Ascending aorta (tissue), 2 donors: ENCODE data around the gene AIM2. TPM values are rescaled to one million over a fixed set of nuclear protein-coding genes. Genes with fewer than 3 reads are reported as not detected.

Experiments used
- DNase-seq, 2 donors: peaks; one replicate each; pipeline ENCODE4 v3.0.0-alpha.2; 2019; ENCODE audit warnings: low spot score in 2 of 2
- H3K27ac ChIP-seq, 2 donors: fragments of 200-600 bp; sonication (generic); one replicate each; pipeline ENCODE4 v1.5.1; 2016 to 2017; ENCODE audit warnings: mild to moderate bottlenecking in 1 of 2
- H3K27me3 ChIP-seq: fragments of 200-600 bp; sonication (generic); one replicate; pipeline ENCODE4 v1.5.1; 2017
- H3K36me3 ChIP-seq, 2 donors: fragments of 200-600 bp; sonication (generic); one replicate each; pipeline ENCODE4 v1.5.1; 2016
- H3K4me1 ChIP-seq, 2 donors: fragments of 200-600 bp; sonication (generic); one replicate each; pipeline ENCODE4 v1.5.1; 2016 to 2017; ENCODE audit warnings: mild to moderate bottlenecking in 1 of 2
- H3K4me3 ChIP-seq, 2 donors: fragments of 200-600 bp; sonication (generic); one replicate each; pipeline ENCODE4 v1.5.1; 2016 to 2017; ENCODE audit warnings: mild to moderate bottlenecking in 1 of 2
- H3K9me3 ChIP-seq, 2 donors: fragments of 200-600 bp; sonication (generic); one replicate each; pipeline ENCODE4 v1.5.1; 2016
- intact Hi-C: fragments of 100-400 bp; cut with DNase I; formaldehyde crosslinking; loops from one replicate; pipeline ENCODE4 v1.15.1; 2023
- total RNA-seq: library from RNA; depleted of rRNA; stranded (reverse); fragments of >200 nt; gene quantifications from one replicate; pipeline ENCODE4 v1.1.0, GENCODE V29; 2016
- TF ChIP-seq, protein P1 (sequence below), 3 experiments: fragments of 200-600 bp in 2 of 3; fragments of 450-650 bp in 1 of 3; sonication (generic) in 2 of 3; IDR thresholded peaks; one replicate each; pipeline ENCODE4 v1.5.1; 2016 to 2019; ENCODE audit warnings: antibody characterized with exemption in 3 of 3, mild to moderate bottlenecking in 1 of 3, moderate library complexity in 1 of 3

Gene AIM2
- total RNA-seq, 1 donor from 2014 or later = 0.43 TPM

- TF ChIP-seq, protein P1, sequence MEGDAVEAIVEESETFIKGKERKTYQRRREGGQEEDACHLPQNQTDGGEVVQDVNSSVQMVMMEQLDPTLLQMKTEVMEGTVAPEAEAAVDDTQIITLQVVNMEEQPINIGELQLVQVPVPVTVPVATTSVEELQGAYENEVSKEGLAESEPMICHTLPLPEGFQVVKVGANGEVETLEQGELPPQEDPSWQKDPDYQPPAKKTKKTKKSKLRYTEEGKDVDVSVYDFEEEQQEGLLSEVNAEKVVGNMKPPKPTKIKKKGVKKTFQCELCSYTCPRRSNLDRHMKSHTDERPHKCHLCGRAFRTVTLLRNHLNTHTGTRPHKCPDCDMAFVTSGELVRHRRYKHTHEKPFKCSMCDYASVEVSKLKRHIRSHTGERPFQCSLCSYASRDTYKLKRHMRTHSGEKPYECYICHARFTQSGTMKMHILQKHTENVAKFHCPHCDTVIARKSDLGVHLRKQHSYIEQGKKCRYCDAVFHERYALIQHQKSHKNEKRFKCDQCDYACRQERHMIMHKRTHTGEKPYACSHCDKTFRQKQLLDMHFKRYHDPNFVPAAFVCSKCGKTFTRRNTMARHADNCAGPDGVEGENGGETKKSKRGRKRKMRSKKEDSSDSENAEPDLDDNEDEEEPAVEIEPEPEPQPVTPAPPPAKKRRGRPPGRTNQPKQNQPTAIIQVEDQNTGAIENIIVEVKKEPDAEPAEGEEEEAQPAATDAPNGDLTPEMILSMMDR (IDR thresholded peaks at IDR 0.05) = no peak
- Histone ChIP-seq H3K4me3 (no peak overlapping the region), H3K9me3 (no peaks in the 10 kb centered on the region), H3K36me3 (no peaks in the 10 kb centered on the region), H3K27me3 (no peaks in the 10 kb centered on the region), H3K27ac (no peak overlapping the region), H3K4me1 (no peaks in the 10 kb centered on the region)
- DNase-seq = peak in 1 of 2 donors; percentile 74
- intact Hi-C loops = no loop called here
Observed at GRCh38 chr1:159077120-159077961, 775 bp upstream of the AIM2 start.

DNA sequence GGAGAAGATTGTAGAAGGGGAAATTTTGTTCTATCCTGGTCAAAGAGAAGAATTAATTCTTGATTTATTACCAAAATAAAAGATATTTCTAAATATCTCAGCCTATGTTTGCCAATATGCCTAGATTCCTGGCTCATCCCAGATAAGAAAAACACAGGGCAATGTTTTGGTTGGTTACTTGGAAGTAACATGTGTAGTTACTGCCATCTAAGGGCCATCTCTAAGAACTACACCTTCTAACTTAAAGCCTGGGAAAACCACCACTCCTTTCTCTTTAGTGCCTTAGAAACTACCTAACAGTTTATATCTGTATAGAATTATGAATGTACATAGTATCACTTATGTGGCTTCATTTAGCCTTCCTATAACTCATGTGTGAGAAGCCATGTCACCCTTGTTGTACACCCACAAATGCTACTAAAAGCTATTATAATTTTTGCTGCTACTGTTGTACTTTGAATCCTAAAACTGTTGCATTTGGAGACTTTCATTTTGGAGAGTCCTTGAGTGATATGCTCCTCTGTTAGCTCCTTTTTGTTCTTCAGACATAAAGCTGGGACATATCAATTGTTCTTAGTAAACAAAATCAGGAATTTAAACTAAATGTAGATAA, 4.5 kb downstream of the AIM2 start:
- no peaks in the 10 kb centered on the region for H3K4me1 ChIP-seq
- H3K27ac ChIP-seq = no peak overlapping the region
- no peaks in the 10 kb centered on the region for H3K36me3 ChIP-seq
- no peak overlapping the region for H3K4me3 ChIP-seq
- intact Hi-C loops = loop anchor here (1.0 kb wide), 1 partner anchor 869 kb away; no protein-coding TSS in a partner anchor
- no peaks in the 10 kb centered on the region for H3K27me3 ChIP-seq
- no peak for DNase-seq
- no peaks in the 10 kb centered on the region for H3K9me3 ChIP-seq
- TF ChIP-seq, protein P1 (IDR thresholded peaks at IDR 0.05) = peak; percentile 25 to 71 (median 67)

- Histone ChIP-seq H3K27me3 (no peaks in the 10 kb centered on the region), H3K4me3 (no peak overlapping the region), H3K9me3 (no peaks in the 10 kb centered on the region), H3K36me3 (no peaks in the 10 kb centered on the region), H3K27ac (no peak overlapping the region), H3K4me1 (no peaks in the 10 kb centered on the region)
- TF ChIP-seq, protein P1 (IDR thresholded peaks at IDR 0.05) = no peak
- no peak for DNase-seq
- intact Hi-C loops = loop anchor here (10.0 kb wide), 1 partner anchor 1104 kb away; no protein-coding TSS in a partner anchor
Observed at GRCh38 chr1:159068886-159069285, 7.7 kb downstream of the AIM2 start.

- TF ChIP-seq, protein P1 (IDR thresholded peaks at IDR 0.05) = no peak
- Histone ChIP-seq H3K27ac (no peak overlapping the region), H3K27me3 (no peaks in the 10 kb centered on the region), H3K9me3 (no peaks in the 10 kb centered on the region), H3K4me1 (no peaks in the 10 kb centered on the region), H3K36me3 (no peaks in the 10 kb centered on the region), H3K4me3 (no peak overlapping the region)
- no peak for DNase-seq
- intact Hi-C loops = loop anchor here (10.0 kb wide), 1 partner anchor 1103 kb away; no protein-coding TSS in a partner anchor
Observed at GRCh38 chr1:159067699-159068621, 8.6 kb downstream of the AIM2 start.

- Histone ChIP-seq H3K27me3 (no peaks in the 10 kb centered on the region), H3K4me3 (no peak overlapping the region), H3K36me3 (no peaks in the 10 kb centered on the region), H3K4me1 (no peaks in the 10 kb centered on the region), H3K27ac (no peak overlapping the region), H3K9me3 (no peaks in the 10 kb centered on the region)
- no peak for DNase-seq
- intact Hi-C loops = loop anchor here (10.0 kb wide), 1 partner anchor 1101 kb away; no protein-coding TSS in a partner anchor
- TF ChIP-seq, protein P1 (IDR thresholded peaks at IDR 0.05) = no peak
Observed at GRCh38 chr1:159066108-159066507, 10.5 kb downstream of the AIM2 start.
